ENCODE measurements around the gene DNAJC27.

The DNAJC27 gene

GRCh38 chr2:24907116-24907515 is 64.6 kb downstream of the DNAJC27 start:
- no peak for DNase-seq (ENCODE audit: low read depth in 2 of 2)

GRCh38 chr2:24906466-24906865 is 65.3 kb downstream of the DNAJC27 start:
- no peak for DNase-seq (ENCODE audit: low read depth in 2 of 2)

DNA sequence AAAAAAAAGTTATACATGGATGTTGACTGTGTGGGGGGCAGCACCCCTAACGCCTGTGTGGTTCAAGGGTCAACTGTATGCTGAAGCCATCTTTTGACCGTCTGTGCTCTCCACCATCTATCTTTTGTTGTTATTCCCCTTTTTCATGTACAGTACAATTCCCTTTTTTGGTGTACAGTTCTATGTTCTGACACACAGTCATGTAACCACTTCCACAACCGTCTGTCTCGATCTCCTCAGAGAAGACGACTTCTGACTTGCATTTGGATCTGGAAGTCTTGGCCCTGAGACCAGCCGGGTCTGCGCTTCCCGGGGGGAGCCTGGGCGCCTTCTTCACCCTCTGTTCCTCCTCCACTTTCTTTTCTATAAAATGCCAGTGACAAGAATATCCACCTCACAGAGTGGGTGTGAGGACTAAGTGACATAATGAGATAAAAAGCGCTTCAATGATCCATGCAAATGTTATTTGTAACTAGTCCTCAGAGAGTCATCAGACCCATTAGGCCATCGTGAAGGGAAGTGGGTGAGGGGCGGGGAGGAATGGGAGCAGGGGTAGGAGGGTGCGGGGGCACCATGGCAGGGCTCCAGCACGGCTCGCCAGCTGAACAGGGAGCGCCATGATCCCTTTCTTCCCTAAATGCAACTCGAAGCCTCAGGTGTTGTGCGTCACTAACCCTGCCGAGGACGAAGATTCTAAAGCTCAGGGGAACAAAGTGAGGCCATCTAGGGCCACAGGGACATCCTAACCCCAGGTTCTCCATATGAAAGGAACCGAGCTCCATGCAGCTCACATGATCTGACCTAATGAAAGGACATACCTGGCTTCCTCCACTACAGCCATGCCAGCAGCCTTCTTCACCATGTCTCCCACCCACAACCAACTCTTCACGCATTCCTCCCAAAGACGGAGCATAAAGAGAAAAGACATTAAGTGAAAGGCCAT is 68.3 kb downstream of the DNAJC27 start:
- no peak for DNase-seq (ENCODE audit: low read depth in 2 of 2)

- no peak for DNase-seq (ENCODE audit: low read depth in 2 of 2)
Observed at GRCh38 chr2:24899361-24899910, 72.3 kb downstream of the DNAJC27 start.

DNA sequence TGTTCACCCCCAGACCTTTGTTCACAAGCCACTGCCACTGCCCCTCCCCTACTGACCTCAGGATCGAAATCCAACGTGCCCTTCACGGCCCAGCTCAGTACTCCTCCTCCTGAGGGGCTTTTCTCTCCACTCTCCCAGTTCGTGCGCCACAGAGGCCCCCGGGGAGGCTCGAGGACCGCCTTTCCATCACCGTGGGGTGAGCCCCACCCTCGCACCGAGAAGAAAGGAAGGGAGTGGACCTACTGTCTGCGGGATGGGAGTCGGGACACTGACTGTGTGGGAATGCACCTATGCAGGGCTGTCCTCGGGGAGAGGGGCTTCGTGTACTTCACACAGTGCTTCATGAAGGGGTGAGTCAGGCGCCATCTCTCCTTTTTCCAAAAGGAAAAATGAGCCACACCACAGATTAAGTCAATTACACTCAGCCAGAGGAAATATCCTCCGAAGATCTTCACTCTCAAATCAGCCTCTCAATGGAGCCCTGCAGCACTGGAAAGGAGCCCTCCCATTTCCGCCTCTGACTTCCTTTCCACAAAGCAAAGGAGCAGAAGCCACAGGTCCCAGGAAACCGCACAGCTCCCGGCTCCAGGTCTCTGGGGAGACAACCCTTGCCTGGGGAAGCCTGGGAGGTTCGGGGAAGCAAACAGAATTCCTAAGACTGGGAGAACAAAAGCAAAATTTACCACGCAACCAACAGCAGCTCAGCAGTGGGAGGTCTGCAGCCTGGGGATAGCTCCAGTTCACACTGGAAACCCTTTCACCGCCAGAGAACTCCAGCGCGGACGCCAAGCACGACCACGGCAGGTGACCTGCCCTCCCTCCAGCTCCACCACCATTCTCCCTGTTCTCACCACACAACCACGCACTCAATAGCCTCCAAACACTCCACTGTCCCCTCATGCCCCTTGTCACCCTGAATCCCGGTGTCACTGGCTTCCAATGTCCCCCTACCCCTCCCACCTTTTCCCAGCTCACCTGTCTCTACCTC is 73.3 kb downstream of the DNAJC27 start:
- DNase-seq (ENCODE audit: low read depth in 2 of 2), result no peak

GRCh38 chr2:24894750-24895149 is 77.0 kb downstream of the DNAJC27 start:
- DNase-seq (ENCODE audit: low read depth in 2 of 2), result no peak

DNA sequence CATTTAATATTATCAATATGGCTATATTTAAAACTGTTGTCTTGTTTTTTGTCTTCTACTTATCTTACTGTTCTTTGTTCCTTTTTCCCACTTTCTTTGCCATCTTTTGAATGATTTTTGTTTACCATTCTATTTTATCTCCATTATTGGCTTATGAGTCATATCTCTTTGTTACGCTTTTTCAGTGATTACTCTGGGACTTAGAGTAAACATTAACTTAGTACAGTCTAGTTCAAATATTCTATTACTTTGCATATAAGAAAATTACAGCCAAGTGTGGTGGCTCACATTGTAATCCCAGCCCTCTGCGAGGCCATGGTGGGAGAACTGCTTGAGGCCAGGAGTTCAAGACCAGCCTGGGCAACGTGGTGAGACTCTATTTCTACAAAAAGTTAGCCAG is 77.8 kb downstream of the DNAJC27 start:
- DNase-seq (ENCODE audit: low read depth in 2 of 2), result no peak

Data from fibroblast of skin of left quadriceps (primary cell).